PC-3 (cell line): ENCODE results near the gene DUSP2. TPM values are rescaled to one million over a fixed set of nuclear protein-coding genes. Genes with fewer than 3 reads are reported as not detected.
A peak's percentile ranks its signal among the peaks of the same experiment; 100 is the strongest.

ENCODE experiments used
- ATAC-seq: fragments of 200-7000 bp; cut with Tn5 transposase; 2 replicates; pipeline ENCODE4 v1.9.1; 2020; ENCODE audit warnings: mild to moderate bottlenecking, moderate library complexity
- BruUV-seq: library from RNA; stranded (reverse); fragments of 400-500 nt; replicated peaks from 2 replicates; lab custom pipeline; 2021; lab: Mats Ljungman, UMichigan
- CTCF ChIA-PET: fragments of 300-600 bp; sonication (Branson Sonifier 250); formaldehyde crosslinking; loops from one replicate; lab custom pipeline; 2022; ENCODE audit warnings: antibody characterized with exemption; lab: Charles Lee
- POLR2A ChIA-PET: fragments of 300-600 bp; sonication (Branson Sonifier 250); formaldehyde crosslinking; loops from one replicate; lab custom pipeline; 2022; ENCODE audit warnings: antibody characterized with exemption; ENCODE audit not compliant: unreplicated experiment; lab: Charles Lee
- DNase-seq: peaks from one replicate; pipeline ENCODE4 v3.0.0-alpha.2; 2015
- H2AFZ ChIP-seq: fragments of 300-600 bp; sonication (generic); 2 replicates; pipeline ENCODE4 v1.6.0; 2016; ENCODE audit warnings: antibody characterized with exemption, low read length
- H3F3A ChIP-seq: fragments of 300-600 bp; sonication (generic); one replicate; pipeline ENCODE4 v1.6.0; 2017; ENCODE audit warnings: antibody characterized with exemption, low read length, control low read depth, mild to moderate bottlenecking; ENCODE audit not compliant: unreplicated experiment
- H3K27ac ChIP-seq: fragments of 300-600 bp; sonication (generic); 2 replicates; pipeline ENCODE4 v1.5.1; 2016; ENCODE audit warnings: mild to moderate bottlenecking, low read length
- H3K27me3 ChIP-seq: fragments of 300-600 bp; sonication (generic); 2 replicates; pipeline ENCODE4 v1.6.1; 2016; ENCODE audit warnings: low read length, mixed read lengths
- H3K36me3 ChIP-seq: fragments of 300-600 bp; sonication (generic); 2 replicates; pipeline ENCODE4 v1.6.1; 2016; ENCODE audit warnings: low read depth, mixed run types, low read length, mixed read lengths
- H3K4me1 ChIP-seq: fragments of 300-600 bp; sonication (generic); 2 replicates; pipeline ENCODE4 v1.5.1; 2016; ENCODE audit warnings: low read length; ENCODE audit not compliant: insufficient read depth
- H3K4me2 ChIP-seq: fragments of 300-600 bp; sonication (generic); 2 replicates; pipeline ENCODE4 v1.6.0; 2016; ENCODE audit warnings: low read length
- H3K4me3 ChIP-seq: fragments of 300-600 bp; sonication (generic); 2 replicates; pipeline ENCODE4 v1.5.1; 2016; ENCODE audit warnings: mild to moderate bottlenecking, low read length, mixed read lengths
- H3K79me2 ChIP-seq: fragments of 300-600 bp; sonication (generic); 2 replicates; pipeline ENCODE4 v1.6.1; 2017; ENCODE audit warnings: low read length, mixed read lengths
- H3K9ac ChIP-seq: fragments of 300-600 bp; sonication (generic); 2 replicates; pipeline ENCODE4 v1.6.0; 2016; ENCODE audit warnings: mild to moderate bottlenecking, low read length
- H3K9me2 ChIP-seq: fragments of 300-600 bp; sonication (generic); replicated peaks from 2 replicates; pipeline ENCODE4 v1.6.1; 2016; ENCODE audit warnings: mixed run types, low read length, mixed read lengths
- H3K9me3 ChIP-seq: fragments of 300-600 bp; sonication (generic); 2 replicates; pipeline ENCODE4 v1.6.1; 2016; ENCODE audit warnings: low read length, mixed read lengths
- H4K20me1 ChIP-seq: fragments of 300-600 bp; sonication (generic); 2 replicates; pipeline ENCODE4 v1.6.1; 2016; ENCODE audit warnings: low read length, mixed read lengths
- CTCF ChIP-seq: fragments of 300-600 bp; sonication (generic); conservative IDR thresholded peaks from 2 replicates; pipeline ENCODE4 v1.5.1; 2017; ENCODE audit warnings: antibody characterized with exemption, low read depth, mild to moderate bottlenecking, low read length
- EZH2 ChIP-seq: fragments of 300-600 bp; sonication (generic); IDR thresholded peaks from one replicate; pipeline ENCODE4 v1.6.1; 2017; ENCODE audit warnings: antibody characterized with exemption, mild to moderate bottlenecking, low read length; ENCODE audit not compliant: unreplicated experiment
- EZH2phosphoT487 ChIP-seq: fragments of 300-600 bp; sonication (generic); IDR thresholded peaks from 2 replicates; pipeline ENCODE4 v1.6.1; 2018; ENCODE audit warnings: mild to moderate bottlenecking, antibody characterized with exemption, low read length, borderline replicate concordance
- intact Hi-C: fragments of 100-400 bp; cut with micrococcal nuclease; formaldehyde crosslinking; loops from 2 replicates; pipeline ENCODE4 v1.9.0; 2023
- total RNA-seq: library from RNA; depleted of rRNA; stranded (reverse); fragments of >200 nt; gene quantifications from 2 replicates; pipeline ENCODE4 v1.2.3, GENCODE V29; 2014

The DUSP2 gene
- total RNA-seq, 1 experiment from 2014 or later: 6.9 TPM

- intact Hi-C loops: loop anchor here (1.0 to 2.0 kb wide), 3 partner anchors 36 to 371 kb away; partner anchors contain the start of gene TMEM127
- Histone ChIP-seq H3K27me3 (no peaks in the 10 kb centered on the region), H3F3A (no peaks in the 10 kb centered on the region), H3K79me2 (no peaks in the 10 kb centered on the region), H3K4me2 (peak within 1 kb of the TSS; percentile 69), H3K27ac (no peak within 1 kb of the TSS), H3K36me3 (no peaks in the 10 kb centered on the region), H3K4me3 (no peak within 1 kb of the TSS; the same call in 1 of the 2 replicates), H2AFZ (peak within 1 kb of the TSS; percentile 46; the same call in 1 of the 2 replicates), H4K20me1 (no peaks in the 10 kb centered on the region), H3K9me2 (no peaks in the 10 kb centered on the region), H3K9me3 (no peaks in the 10 kb centered on the region), H3K9ac (no peak within 1 kb of the TSS), H3K4me1 (peaks cover 5% of the 10 kb centered on the region; the same call in 1 of the 2 replicates)
- POLR2A ChIA-PET: no interaction called here
- DNase-seq (peak; percentile 64), ATAC-seq (peak; percentile 86)
- BruUV-seq: no TSS peak
- CTCF ChIA-PET: interaction anchor here (0.6 to 3.4 kb wide), 2 partner anchors 36 to 70 kb away, joined by 3 to 34 read pairs; partner anchors contain the start of gene STARD7
- TF ChIP-seq CTCF (peak; percentile 70), EZH2 (no peak), EZH2phosphoT487 (no peak)
Observed at GRCh38 chr2:96138179-96139145, 6.8 kb downstream of the DUSP2 start, which contains the start of gene ASTL. Gene ASTL, minus strand, starts transcription at chr2:96138502. Its CDS starts 66 bp downstream, at chr2:96138436.

- Histone ChIP-seq H4K20me1 (no peaks in the 10 kb centered on the region), H3K4me2 (no peak overlapping the region), H3K27me3 (no peaks in the 10 kb centered on the region), H3K27ac (no peak overlapping the region), H3K4me1 (peaks cover 5% of the 10 kb centered on the region; the same call in 1 of the 2 replicates), H2AFZ (no peak overlapping the region), H3K79me2 (no peaks in the 10 kb centered on the region), H3K9me2 (no peaks in the 10 kb centered on the region), H3F3A (no peaks in the 10 kb centered on the region), H3K9me3 (no peaks in the 10 kb centered on the region), H3K4me3 (no peak overlapping the region), H3K9ac (no peak overlapping the region), H3K36me3 (no peaks in the 10 kb centered on the region)
- TF ChIP-seq CTCF (no peak), EZH2phosphoT487 (no peak), EZH2 (no peak)
- ChIA-PET CTCF (interaction anchor here (3.4 kb wide), 1 partner anchor 37 kb away, joined by 34 read pairs; no protein-coding TSS in a partner anchor), POLR2A (no interaction called here)
- DNase-seq: no peak
- ATAC-seq: no peak
- intact Hi-C loops: loop anchor here (1.0 to 2.0 kb wide), 3 partner anchors 37 to 372 kb away; partner anchors contain the start of gene TMEM127
- BruUV-seq: no TSS peak
Observed at GRCh38 chr2:96137321-96138178, 7.7 kb downstream of the DUSP2 start.
